ENCODE measurements around the gene INS.
"Not testable (repeated sequence)": the region's sequence is repeated elsewhere in the genome, so short reads cannot be mapped to it uniquely, and the experiment has no call there.

INS gene

GRCh38 chr11:2129699-2130366, 31.2 kb downstream of the INS start:
- no peak for DNase-seq

- no peak for DNase-seq
Measured at GRCh38 chr11:2129308-2129698, 31.7 kb downstream of the INS start.

GRCh38 chr11:2128511-2129307, 32.3 kb downstream of the INS start:
- DNase-seq: no peak

- no peak for DNase-seq
Measured at GRCh38 chr11:2128130-2128510, 32.9 kb downstream of the INS start.

- DNase-seq: no peak
Measured at GRCh38 chr11:2127482-2128129, 33.4 kb downstream of the INS start.

GRCh38 chr11:2126520-2127085, 34.4 kb downstream of the INS start:
- no peak for DNase-seq

GRCh38 chr11:2124736-2125484, 36.1 kb downstream of the INS start:
- not testable (repeated sequence) for DNase-seq

GRCh38 chr11:2123628-2123960, 37.4 kb downstream of the INS start:
- no peak for DNase-seq

- no peak for DNase-seq
Measured at GRCh38 chr11:2122907-2123627, 37.9 kb downstream of the INS start.

- no peak for DNase-seq
Measured at GRCh38 chr11:2122222-2122906, 38.6 kb downstream of the INS start.

GRCh38 chr11:2121227-2122130, 39.5 kb downstream of the INS start:
- DNase-seq: no peak

- DNase-seq: no peak
Measured at GRCh38 chr11:2120359-2121100, 40.5 kb downstream of the INS start.

GRCh38 chr11:2118677-2119076, 42.3 kb downstream of the INS start:
- DNase-seq: no peak

GRCh38 chr11:2116680-2117079, 44.3 kb downstream of the INS start:
- no peak for DNase-seq

GRCh38 chr11:2115308-2115707, 45.7 kb downstream of the INS start:
- DNase-seq: no peak

- no peak for DNase-seq
Measured at GRCh38 chr11:2114430-2115241, 46.4 kb downstream of the INS start.

- DNase-seq: no peak
Measured at GRCh38 chr11:2113776-2114175, 47.2 kb downstream of the INS start.

- DNase-seq: no peak
Measured at GRCh38 chr11:2110521-2110920, 50.5 kb downstream of the INS start.

Data from DMS79 treated with DMSO at 0.1 percent for 48 hours (cell line).